WTC11 (cell line): ENCODE measurements around the gene HLCS. TPM values are rescaled to one million over a fixed set of nuclear protein-coding genes. Genes with fewer than 3 reads are reported as not detected.

ENCODE experiments used
- ATAC-seq: fragments of 200-7000 bp; cut with Tn5 transposase; 2 replicates; pipeline ENCODE4 v1.10.0; 2021; ENCODE audit warnings: mild to moderate bottlenecking, moderate library complexity
- CTCF ChIA-PET: fragments of 300-600 bp; sonication (Branson Sonifier 250); formaldehyde crosslinking; loops from one replicate; lab custom pipeline; 2021; ENCODE audit warnings: antibody characterized with exemption; lab: Charles Lee
- POLR2A ChIA-PET: fragments of 350-600 bp; sonication (Branson Sonifier 250); formaldehyde crosslinking; loops from one replicate; lab custom pipeline; 2021; ENCODE audit warnings: antibody characterized with exemption; lab: Charles Lee
- DNase-seq: peaks from one replicate; pipeline ENCODE4 v3.0.0; 2021; ENCODE audit warnings: low spot score
- H3K27ac Mint-ChIP-seq: 2 replicates; pipeline ENCODE4 v1.8.0; 2021; ENCODE audit warnings: mixed read lengths
- H3K27me3 Mint-ChIP-seq: 2 replicates; pipeline ENCODE4 v1.8.0; 2021; ENCODE audit warnings: low read depth, mild to moderate bottlenecking, moderate library complexity, mixed read lengths
- H3K36me3 Mint-ChIP-seq: 2 replicates; pipeline ENCODE4 v1.8.0; 2021; ENCODE audit warnings: mixed read lengths
- H3K4me1 Mint-ChIP-seq: 2 replicates; pipeline ENCODE4 v1.8.0; 2022; ENCODE audit warnings: mixed read lengths
- H3K4me3 Mint-ChIP-seq: 2 replicates; pipeline ENCODE4 v1.8.0; 2021; ENCODE audit warnings: mild to moderate bottlenecking, moderate library complexity, mixed read lengths
- H3K9me3 Mint-ChIP-seq: 2 replicates; pipeline ENCODE4 v1.8.0; 2021; ENCODE audit warnings: mixed read lengths
- CBFB ChIP-seq: sonication (generic); formaldehyde crosslinking; IDR thresholded peaks from 2 replicates; pipeline ENCODE4 v1.8.1; 2022; ENCODE audit warnings: mild to moderate bottlenecking, low read depth, missing genetic modification reagents
- CREB1 ChIP-seq: sonication (generic); formaldehyde crosslinking; IDR thresholded peaks from 2 replicates; pipeline ENCODE4 v1.8.0; 2023; ENCODE audit warnings: mild to moderate bottlenecking, missing genetic modification reagents
- CREM ChIP-seq: sonication (generic); formaldehyde crosslinking; IDR thresholded peaks from 2 replicates; pipeline ENCODE4 v1.8.1; 2022; ENCODE audit warnings: mild to moderate bottlenecking, missing genetic modification reagents, moderate library complexity
- FOXK1 ChIP-seq: sonication (generic); formaldehyde crosslinking; IDR thresholded peaks from 2 replicates; pipeline ENCODE4 v1.8.0; 2022; ENCODE audit warnings: mild to moderate bottlenecking, moderate library complexity, missing genetic modification reagents
- GRHL2 ChIP-seq: fragments of 250-450 bp; sonication (Bioruptor Pico); IDR thresholded peaks from 2 replicates; pipeline ENCODE4 v1.8.0; 2022; ENCODE audit warnings: mild to moderate bottlenecking, moderate library complexity; ENCODE audit not compliant: insufficient replicate concordance, severe bottlenecking
- IRF2 ChIP-seq: sonication (generic); formaldehyde crosslinking; IDR thresholded peaks from 2 replicates; pipeline ENCODE4 v1.8.0; 2022; ENCODE audit warnings: low read depth, missing genetic modification reagents, borderline replicate concordance
- NFE2L1 ChIP-seq: sonication (generic); formaldehyde crosslinking; IDR thresholded peaks from 2 replicates; pipeline ENCODE4 v1.8.1; 2023; ENCODE audit warnings: missing genetic modification reagents
- NR1H2 ChIP-seq: sonication (generic); formaldehyde crosslinking; IDR thresholded peaks from 2 replicates; pipeline ENCODE4 v1.9.0; 2021; ENCODE audit warnings: mild to moderate bottlenecking, moderate library complexity, missing genetic modification reagents
- OVOL2 ChIP-seq: fragments of 250-450 bp; sonication (Bioruptor Pico); IDR thresholded peaks from 2 replicates; pipeline ENCODE4 v1.9.0; 2021; ENCODE audit warnings: mild to moderate bottlenecking, borderline replicate concordance
- PRDM15 ChIP-seq: sonication (generic); formaldehyde crosslinking; IDR thresholded peaks from 2 replicates; pipeline ENCODE4 v1.8.0; 2022; ENCODE audit warnings: missing genetic modification reagents
- SMAD4 ChIP-seq: sonication (generic); formaldehyde crosslinking; IDR thresholded peaks from 2 replicates; pipeline ENCODE4 v1.8.0; 2022; ENCODE audit warnings: mild to moderate bottlenecking, missing genetic modification reagents
- SOX15 ChIP-seq: fragments of 250-450 bp; sonication (Bioruptor Pico); IDR thresholded peaks from 2 replicates; pipeline ENCODE4 v1.9.0; 2021; ENCODE audit warnings: mild to moderate bottlenecking
- STAT6 ChIP-seq: sonication (generic); formaldehyde crosslinking; conservative IDR thresholded peaks from 2 replicates; pipeline ENCODE4 v1.8.1; 2023; ENCODE audit warnings: mild to moderate bottlenecking, low read depth, missing genetic modification reagents, moderate library complexity
- TEAD1 ChIP-seq: sonication (generic); formaldehyde crosslinking; IDR thresholded peaks from 2 replicates; pipeline ENCODE4 v1.8.0; 2022; ENCODE audit warnings: mild to moderate bottlenecking, missing genetic modification reagents
- ZNF263 ChIP-seq: sonication (generic); formaldehyde crosslinking; IDR thresholded peaks from 2 replicates; pipeline ENCODE4 v1.8.1; 2022; ENCODE audit warnings: low read depth, mild to moderate bottlenecking, moderate library complexity, missing genetic modification reagents
- ZNF396 ChIP-seq: fragments of 250-450 bp; sonication (Bioruptor Pico); IDR thresholded peaks from 2 replicates; pipeline ENCODE4 v1.8.0; 2021; ENCODE audit warnings: mild to moderate bottlenecking, moderate library complexity, borderline replicate concordance
- ZNF423 ChIP-seq: fragments of 250-450 bp; sonication (Bioruptor Pico); IDR thresholded peaks from 2 replicates; pipeline ENCODE4 v2.1.2; 2022; ENCODE audit warnings: mild to moderate bottlenecking, moderate library complexity
- total RNA-seq: library from RNA; stranded (reverse); gene quantifications from 3 replicates; pipeline ENCODE4 v1.2.3, GENCODE V29; 2021
- TF ChIP-seq, protein P1 (sequence below): fragments of 250-450 bp; sonication (Bioruptor Pico); IDR thresholded peaks from 2 replicates; pipeline ENCODE4 v1.9.0; 2021; ENCODE audit warnings: moderate library complexity, mild to moderate bottlenecking, inconsistent platforms, borderline replicate concordance
- TF ChIP-seq, protein P2 (sequence below): sonication (generic); formaldehyde crosslinking; IDR thresholded peaks from 2 replicates; pipeline ENCODE4 v1.8.1; 2022; ENCODE audit warnings: mild to moderate bottlenecking, moderate library complexity, missing genetic modification reagents

The HLCS gene
- total RNA-seq, 1 experiment from 2014 or later, result 9.3 TPM

- TF ChIP-seq ZNF396, result no peak
- TF ChIP-seq SMAD4 (CRISPR knock-in tag), result no peak
These were observed 243.8 kb downstream of the HLCS start (continued) for GRCh38 chr21:36722370-36723368.

DNA sequence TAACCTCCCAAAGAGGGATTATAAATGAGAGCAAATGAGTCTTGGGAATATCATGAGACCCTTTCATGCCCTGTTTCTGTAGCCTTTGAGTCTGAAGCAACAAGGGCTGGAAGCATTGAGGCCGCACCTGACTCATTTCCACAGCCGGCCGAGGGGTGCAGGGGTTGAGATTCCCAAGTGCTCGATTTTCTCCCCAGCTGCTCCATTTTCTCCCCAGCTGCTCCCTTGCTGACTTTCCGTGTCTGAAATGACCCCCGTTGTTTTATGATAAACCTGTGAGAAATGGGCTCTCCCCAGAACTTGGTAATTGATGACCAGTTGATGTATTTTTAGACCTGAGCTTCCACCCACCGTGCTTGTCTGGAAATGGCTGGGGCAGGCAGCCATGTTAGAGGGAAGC, 244.7 kb downstream of the HLCS start:
- no peaks in the 10 kb centered on the region for H3K9me3 Mint-ChIP-seq
- CTCF ChIA-PET, result no interaction called here
- no peak overlapping the region for H3K4me3 Mint-ChIP-seq

GRCh38 chr21:36719614-36720013, 246.9 kb downstream of the HLCS start:
- Mint-ChIP-seq H3K4me3 (no peak overlapping the region), H3K27ac (no peak overlapping the region), H3K36me3 (no peaks in the 10 kb centered on the region), H3K9me3 (no peaks in the 10 kb centered on the region), H3K27me3 (peaks cover 10% of the 10 kb centered on the region)
- DNase-seq (no peak), ATAC-seq (no peak)
- ChIA-PET CTCF (interaction anchor here (0.8 to 1.8 kb wide), 4 partner anchors 9 to 38 kb away, joined by 3 to 4 read pairs (median 4); no protein-coding TSS in a partner anchor), POLR2A (no interaction called here)
- TF ChIP-seq CBFB (CRISPR knock-in tag), result no peak
- TF ChIP-seq IRF2 (CRISPR knock-in tag), result no peak
- no peak for TF ChIP-seq SOX15 (CRISPR knock-in tag)
- TF ChIP-seq, protein P1, sequence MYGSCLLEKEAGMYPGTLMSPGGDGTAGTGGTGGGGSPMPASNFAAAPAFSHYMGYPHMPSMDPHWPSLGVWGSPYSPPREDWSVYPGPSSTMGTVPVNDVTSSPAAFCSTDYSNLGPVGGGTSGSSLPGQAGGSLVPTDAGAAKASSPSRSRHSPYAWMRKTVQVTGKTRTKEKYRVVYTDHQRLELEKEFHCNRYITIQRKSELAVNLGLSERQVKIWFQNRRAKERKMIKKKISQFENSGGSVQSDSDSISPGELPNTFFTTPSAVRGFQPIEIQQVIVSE (CRISPR knock-in tag), result no peak
- TF ChIP-seq, all 79 proteins: peak for 0
- H3K4me1 Mint-ChIP-seq, result peaks cover 15% of the 10 kb centered on the region

More for the DNA sequence above, 244.7 kb downstream of the HLCS start:
- TF ChIP-seq TEAD1 (no peak), PRDM15 (no peak), NR1H2 (no peak), ZNF423 (CRISPR knock-in tag) (no peak), OVOL2 (CRISPR knock-in tag) (no peak), NFE2L1 (CRISPR knock-in tag) (no peak), ZNF396 (no peak), ZNF263 (CRISPR knock-in tag) (no peak)
- H3K27ac Mint-ChIP-seq, result no peak overlapping the region
- ATAC-seq (no peak), DNase-seq (no peak)
- peaks cover 4% of the 10 kb centered on the region for H3K27me3 Mint-ChIP-seq
- POLR2A ChIA-PET, result no interaction called here
- no peaks in the 10 kb centered on the region for H3K36me3 Mint-ChIP-seq
- H3K4me1 Mint-ChIP-seq, result peaks cover 15% of the 10 kb centered on the region

DNA sequence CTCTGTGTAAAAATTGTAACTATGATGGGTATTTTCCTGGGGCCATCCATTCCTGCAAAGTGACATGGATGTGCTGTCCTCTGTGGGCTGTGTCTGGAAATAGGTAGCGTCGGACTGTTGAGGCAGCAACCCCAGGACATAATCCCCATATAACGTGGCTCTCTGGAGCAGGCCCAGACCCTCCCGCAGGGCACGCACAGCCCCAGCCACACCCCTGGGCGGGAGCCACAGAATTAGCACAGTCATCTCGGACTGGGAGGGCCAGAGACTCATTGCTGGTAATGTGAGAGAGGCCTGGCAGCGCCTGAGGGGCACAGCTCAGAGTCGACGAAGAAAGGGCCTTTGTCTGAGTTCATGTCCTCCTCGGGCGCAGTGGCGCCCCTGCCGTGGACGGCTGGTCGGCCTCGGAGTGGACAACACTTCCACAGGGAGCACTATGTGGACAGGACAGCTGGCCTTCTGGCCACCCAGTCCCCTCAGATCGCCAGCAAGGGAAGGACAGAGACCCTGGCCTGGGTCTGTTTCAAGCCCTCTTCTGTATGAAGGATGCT, 247.4 kb downstream of the HLCS start:
- peaks cover 15% of the 10 kb centered on the region for H3K4me1 Mint-ChIP-seq
- no peaks in the 10 kb centered on the region for H3K9me3 Mint-ChIP-seq
- CTCF ChIA-PET, result interaction anchor here (0.8 to 1.8 kb wide), 3 partner anchors 9 to 39 kb away, joined by 3 to 4 read pairs (median 4); no protein-coding TSS in a partner anchor
- no peak for ATAC-seq
- no peak for DNase-seq
- no peaks in the 10 kb centered on the region for H3K36me3 Mint-ChIP-seq
- no peak overlapping the region for H3K4me3 Mint-ChIP-seq
- POLR2A ChIA-PET, result no interaction called here
- H3K27me3 Mint-ChIP-seq, result peaks cover 15% of the 10 kb centered on the region
- H3K27ac Mint-ChIP-seq, result no peak overlapping the region
- TF ChIP-seq STAT6 (CRISPR knock-in tag) (no peak), CREM (no peak), GRHL2 (CRISPR knock-in tag) (no peak), CREB1 (no peak), FOXK1 (CRISPR knock-in tag) (no peak)
- TF ChIP-seq, protein P2, sequence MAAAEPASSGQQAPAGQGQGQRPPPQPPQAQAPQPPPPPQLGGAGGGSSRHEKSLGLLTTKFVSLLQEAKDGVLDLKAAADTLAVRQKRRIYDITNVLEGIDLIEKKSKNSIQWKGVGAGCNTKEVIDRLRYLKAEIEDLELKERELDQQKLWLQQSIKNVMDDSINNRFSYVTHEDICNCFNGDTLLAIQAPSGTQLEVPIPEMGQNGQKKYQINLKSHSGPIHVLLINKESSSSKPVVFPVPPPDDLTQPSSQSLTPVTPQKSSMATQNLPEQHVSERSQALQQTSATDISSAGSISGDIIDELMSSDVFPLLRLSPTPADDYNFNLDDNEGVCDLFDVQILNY (CRISPR knock-in tag), result no peak
